GM12875 (cell line): ENCODE data around the gene TMEM154.

Experiments used
- H3K4me3 ChIP-seq: one replicate; pipeline ENCODE4 v1.5.1; 2011; ENCODE audit warnings: low read depth, low read length, control low read depth
- CTCF ChIP-seq: IDR thresholded peaks from 2 replicates; pipeline ENCODE4 v1.5.1; 2011; ENCODE audit warnings: low read depth, mild to moderate bottlenecking, control low read depth, inconsistent platforms, low read length, moderate library complexity, borderline replicate concordance; ENCODE audit not compliant: insufficient read depth

The TMEM154 gene

GRCh38 chr4:152586668-152587067 is 93.1 kb downstream of the TMEM154 start:
- no peak for TF ChIP-seq CTCF
- H3K4me3 ChIP-seq = no peak overlapping the region

GRCh38 chr4:152585023-152585441 is 94.8 kb downstream of the TMEM154 start:
- no peak overlapping the region for H3K4me3 ChIP-seq
- TF ChIP-seq CTCF = no peak

GRCh38 chr4:152581536-152582160 is 98.1 kb downstream of the TMEM154 start:
- no peak for TF ChIP-seq CTCF
- no peak overlapping the region for H3K4me3 ChIP-seq

GRCh38 chr4:152579916-152580315 is 99.9 kb downstream of the TMEM154 start:
- no peak overlapping the region for H3K4me3 ChIP-seq
- TF ChIP-seq CTCF = no peak

- H3K4me3 ChIP-seq = no peak overlapping the region
- no peak for TF ChIP-seq CTCF
Measured at GRCh38 chr4:152579107-152579764, 100.6 kb downstream of the TMEM154 start.

- TF ChIP-seq CTCF = no peak
- H3K4me3 ChIP-seq = no peak overlapping the region
Measured at GRCh38 chr4:152578670-152579069, 101.1 kb downstream of the TMEM154 start.
